ENCODE results near the gene ZNF491.
"Not testable (repeated sequence)": the region's sequence is repeated elsewhere in the genome, so short reads cannot be mapped to it uniquely, and the experiment has no call there.

The ZNF491 gene

DNA sequence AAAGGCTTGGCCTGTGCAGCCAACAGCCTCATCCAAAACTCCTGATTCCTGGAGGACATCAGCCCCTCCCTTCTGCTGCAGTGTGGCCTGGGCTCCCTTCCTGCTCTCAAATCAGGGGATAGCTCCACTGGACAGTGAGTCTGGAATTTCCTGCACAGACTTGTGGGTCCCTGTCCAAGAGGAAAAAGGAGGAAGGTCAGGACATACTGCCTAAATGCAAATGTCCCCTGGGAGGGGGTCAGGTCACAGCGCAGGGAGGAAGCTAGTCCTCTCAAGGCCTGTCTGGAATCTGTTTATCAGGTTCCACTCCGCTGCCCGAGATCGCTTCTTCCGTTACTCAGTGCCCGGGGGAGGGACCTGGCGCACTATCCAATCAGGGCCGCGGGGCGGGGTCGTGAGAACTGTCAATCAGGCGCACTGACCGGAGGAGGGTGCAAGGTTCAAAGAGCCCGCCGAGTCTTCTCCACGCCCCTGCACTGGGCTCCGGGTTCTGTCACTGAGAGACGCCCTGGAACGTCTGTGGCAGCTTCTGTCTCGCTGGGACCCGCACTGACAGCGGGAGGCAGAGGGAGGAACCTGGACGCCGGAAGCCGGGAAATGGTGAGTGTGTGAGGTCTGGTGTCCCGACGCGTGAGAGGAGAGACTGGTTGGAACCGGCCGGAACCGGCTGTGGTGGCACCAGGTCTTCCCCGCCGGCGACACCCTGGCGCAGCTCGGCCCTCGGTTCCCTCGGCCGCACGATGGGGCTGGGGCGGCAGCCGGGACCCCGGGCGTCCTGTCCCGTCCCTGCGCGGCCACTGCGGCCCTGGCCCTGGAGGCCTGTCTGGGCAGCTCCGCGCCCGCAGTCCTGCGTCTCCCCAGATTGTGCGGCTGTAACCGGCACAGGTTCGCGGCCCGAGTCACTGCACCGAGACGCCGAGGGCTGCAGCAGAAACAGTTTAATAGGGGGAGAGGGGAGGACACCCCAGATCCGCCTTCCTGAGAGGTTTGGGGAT lies 31.4 kb upstream of the ZNF491 start, which contains the start of gene ZNF441:
ZNF441 (plus strand) TSS at position 404 of the 995 bp plus-strand sequence; CDS start at position 598, 194 bp downstream.
- TF ChIP-seq, protein P1, sequence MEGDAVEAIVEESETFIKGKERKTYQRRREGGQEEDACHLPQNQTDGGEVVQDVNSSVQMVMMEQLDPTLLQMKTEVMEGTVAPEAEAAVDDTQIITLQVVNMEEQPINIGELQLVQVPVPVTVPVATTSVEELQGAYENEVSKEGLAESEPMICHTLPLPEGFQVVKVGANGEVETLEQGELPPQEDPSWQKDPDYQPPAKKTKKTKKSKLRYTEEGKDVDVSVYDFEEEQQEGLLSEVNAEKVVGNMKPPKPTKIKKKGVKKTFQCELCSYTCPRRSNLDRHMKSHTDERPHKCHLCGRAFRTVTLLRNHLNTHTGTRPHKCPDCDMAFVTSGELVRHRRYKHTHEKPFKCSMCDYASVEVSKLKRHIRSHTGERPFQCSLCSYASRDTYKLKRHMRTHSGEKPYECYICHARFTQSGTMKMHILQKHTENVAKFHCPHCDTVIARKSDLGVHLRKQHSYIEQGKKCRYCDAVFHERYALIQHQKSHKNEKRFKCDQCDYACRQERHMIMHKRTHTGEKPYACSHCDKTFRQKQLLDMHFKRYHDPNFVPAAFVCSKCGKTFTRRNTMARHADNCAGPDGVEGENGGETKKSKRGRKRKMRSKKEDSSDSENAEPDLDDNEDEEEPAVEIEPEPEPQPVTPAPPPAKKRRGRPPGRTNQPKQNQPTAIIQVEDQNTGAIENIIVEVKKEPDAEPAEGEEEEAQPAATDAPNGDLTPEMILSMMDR (conservative IDR thresholded peaks at IDR 0.05; ENCODE audit: low read depth, low read length): no peak
- Histone ChIP-seq H3K9ac (peak within 1 kb of the TSS; percentile 91), H3K36me3 (ENCODE audit: insufficient read depth) (no peaks in the 10 kb centered on the region), H3K27me3 (ENCODE audit: insufficient read depth, low read depth) (no peaks in the 10 kb centered on the region), H2AFZ (ENCODE audit: low read depth) (peak within 1 kb of the TSS; percentile 98), H3K27ac (peak within 1 kb of the TSS; percentile 68), H3K79me2 (ENCODE audit: insufficient read depth, low read depth) (no peaks in the 10 kb centered on the region; the same call in 1 of the 2 replicates), H4K20me1 (ENCODE audit: insufficient read depth) (no peaks in the 10 kb centered on the region), H3K4me2 (peak within 1 kb of the TSS; percentile 71), H3K4me3 (IDR thresholded peaks at IDR 0.05; ENCODE audit: insufficient read depth, low read depth, low read length) (no peak within 1 kb of the TSS), H3K4me1 (ENCODE audit: low read depth, poor library complexity, severe bottlenecking) (peaks cover 11% of the 10 kb centered on the region)

DNA sequence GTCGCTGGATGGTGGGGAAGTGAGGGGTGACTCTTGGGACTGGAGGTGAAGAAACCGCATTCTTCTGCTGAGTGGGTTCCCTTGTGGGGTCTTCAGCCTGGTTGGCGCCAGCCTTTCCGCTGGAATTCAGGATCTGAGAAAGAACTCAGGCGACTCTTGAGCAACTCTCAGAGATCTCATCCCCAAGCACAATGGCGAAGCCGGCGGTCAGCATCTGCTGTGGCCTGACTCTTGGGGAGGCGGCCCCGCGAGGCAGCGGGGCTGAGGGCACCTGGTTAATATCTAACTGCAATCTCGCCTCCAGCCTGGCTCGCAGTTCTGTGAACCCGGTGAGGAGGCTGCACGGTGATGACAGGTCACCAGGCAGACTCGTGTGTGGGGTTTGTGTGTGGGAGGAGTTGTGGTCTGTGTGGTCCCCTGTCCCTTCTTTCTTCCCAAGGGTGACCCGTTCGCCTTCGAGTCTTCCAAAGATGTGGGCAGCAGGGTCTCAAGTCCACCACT lies 30.6 kb upstream of the ZNF491 start:
- TF ChIP-seq, protein P1 (conservative IDR thresholded peaks at IDR 0.05; ENCODE audit: low read depth, low read length): no peak
- Histone ChIP-seq H4K20me1 (ENCODE audit: insufficient read depth) (no peaks in the 10 kb centered on the region), H3K27me3 (ENCODE audit: insufficient read depth, low read depth) (no peaks in the 10 kb centered on the region), H3K4me1 (ENCODE audit: low read depth, poor library complexity, severe bottlenecking) (peaks cover 11% of the 10 kb centered on the region), H3K36me3 (ENCODE audit: insufficient read depth) (no peaks in the 10 kb centered on the region), H3K4me3 (IDR thresholded peaks at IDR 0.05; ENCODE audit: insufficient read depth, low read depth, low read length) (no peak overlapping the region), H2AFZ (ENCODE audit: low read depth) (peak overlapping the region; percentile 98), H3K9ac (peak overlapping the region; percentile 91), H3K79me2 (ENCODE audit: insufficient read depth, low read depth) (no peaks in the 10 kb centered on the region; the same call in 1 of the 2 replicates), H3K27ac (peak overlapping the region; percentile 68; the same call in 1 of the 2 replicates), H3K4me2 (peak overlapping the region; percentile 71)

DNA sequence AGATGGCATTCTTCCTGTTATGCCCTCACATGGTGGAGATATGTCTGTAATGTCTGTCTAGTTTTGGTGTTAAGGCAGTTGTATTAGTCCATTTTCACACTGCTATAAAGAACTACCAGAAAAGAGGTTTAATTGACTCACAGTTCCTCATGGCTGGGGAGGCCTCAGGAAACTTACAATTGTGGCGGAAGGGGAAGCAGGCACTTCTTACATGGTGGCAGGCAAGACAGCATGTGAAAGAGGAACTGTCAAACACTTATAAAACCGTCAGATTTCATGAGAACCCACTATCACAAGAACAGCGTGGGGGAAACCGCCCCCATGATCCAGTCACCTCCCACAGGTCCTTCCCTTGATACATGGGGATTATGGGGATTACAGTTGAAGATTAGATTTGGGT lies 28.3 kb upstream of the ZNF491 start:
- Histone ChIP-seq H2AFZ (ENCODE audit: low read depth) (no peak overlapping the region), H3K4me2 (no peak overlapping the region), H3K27ac (no peak overlapping the region), H3K4me1 (ENCODE audit: low read depth, poor library complexity, severe bottlenecking) (peaks cover 11% of the 10 kb centered on the region), H3K36me3 (ENCODE audit: insufficient read depth) (no peaks in the 10 kb centered on the region), H4K20me1 (ENCODE audit: insufficient read depth) (no peaks in the 10 kb centered on the region), H3K9ac (no peak overlapping the region), H3K27me3 (ENCODE audit: insufficient read depth, low read depth) (no peaks in the 10 kb centered on the region), H3K4me3 (IDR thresholded peaks at IDR 0.05; ENCODE audit: insufficient read depth, low read depth, low read length) (no peak overlapping the region), H3K79me2 (ENCODE audit: insufficient read depth, low read depth) (no peaks in the 10 kb centered on the region; the same call in 1 of the 2 replicates)
- TF ChIP-seq, protein P1 (conservative IDR thresholded peaks at IDR 0.05; ENCODE audit: low read depth, low read length): no peak

DNA sequence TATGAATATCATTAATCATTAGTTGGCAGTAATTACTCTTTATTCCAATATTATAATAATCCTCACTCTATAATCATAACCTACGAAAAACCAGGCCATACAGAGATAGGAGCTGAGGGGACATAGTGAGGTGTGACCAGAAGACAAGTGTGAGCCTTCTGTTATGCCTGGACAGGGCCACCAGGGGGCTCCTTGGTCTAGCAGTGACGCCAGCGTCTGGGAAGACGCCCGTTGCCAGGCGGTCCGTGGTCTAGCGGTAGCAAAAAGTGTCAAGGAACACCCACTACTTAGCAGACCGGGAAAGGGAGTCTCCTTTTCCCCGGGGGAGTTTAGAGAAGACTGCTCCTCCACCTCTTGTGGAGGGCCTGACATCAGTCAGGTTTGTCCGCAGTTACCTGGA lies 26.8 kb upstream of the ZNF491 start:
- not testable (repeated sequence) for H3K27me3 ChIP-seq (ENCODE audit: insufficient read depth, low read depth); H3K27ac ChIP-seq; H3K4me2 ChIP-seq; H3K9ac ChIP-seq; H3K36me3 ChIP-seq (ENCODE audit: insufficient read depth); H2AFZ ChIP-seq (ENCODE audit: low read depth); H3K4me3 ChIP-seq (IDR thresholded peaks at IDR 0.05; ENCODE audit: insufficient read depth, low read depth, low read length); H3K79me2 ChIP-seq (ENCODE audit: insufficient read depth, low read depth); H3K4me1 ChIP-seq (ENCODE audit: low read depth, poor library complexity, severe bottlenecking); H4K20me1 ChIP-seq (ENCODE audit: insufficient read depth)

DNA sequence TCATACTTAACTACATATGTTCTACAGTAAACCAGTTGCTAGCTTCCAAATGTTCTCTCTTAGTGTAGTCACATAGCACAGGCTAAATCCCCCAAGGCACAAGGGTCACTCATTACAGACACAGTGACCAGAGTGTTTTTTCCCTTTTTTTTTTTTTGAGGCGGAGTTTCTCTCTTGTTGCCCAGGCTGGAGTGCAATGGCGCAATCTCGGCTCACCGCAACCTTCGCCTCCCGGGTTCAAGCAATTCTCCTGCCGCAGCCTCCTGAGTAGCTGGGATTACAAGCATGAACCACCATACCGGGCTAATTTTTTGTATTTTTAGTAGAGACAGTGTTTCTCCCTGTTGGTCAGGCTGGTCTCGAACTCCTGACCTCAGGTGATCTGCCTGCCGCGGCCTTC lies 21.7 kb upstream of the ZNF491 start:
- not testable (repeated sequence) for H3K4me1 ChIP-seq (ENCODE audit: low read depth, poor library complexity, severe bottlenecking); H4K20me1 ChIP-seq (ENCODE audit: insufficient read depth); H3K4me3 ChIP-seq (IDR thresholded peaks at IDR 0.05; ENCODE audit: insufficient read depth, low read depth, low read length); H3K79me2 ChIP-seq (ENCODE audit: insufficient read depth, low read depth); H3K36me3 ChIP-seq (ENCODE audit: insufficient read depth); H3K9ac ChIP-seq; H3K4me2 ChIP-seq; H3K27me3 ChIP-seq (ENCODE audit: insufficient read depth, low read depth); H3K27ac ChIP-seq; H2AFZ ChIP-seq (ENCODE audit: low read depth)

Measured in KMS-11 (cell line).